Urothelium cell line (cell line): ENCODE measurements around the gene HINT3.
"Not testable (repeated sequence)": the region's sequence is repeated elsewhere in the genome, so short reads cannot be mapped to it uniquely, and the experiment has no call there.

Experiments
- DNase-seq: peaks from one replicate; pipeline ENCODE4 v3.0.0; 2011; ENCODE audit warnings: low spot score, mixed read lengths
- FAIRE-seq: peaks from 2 replicates; lab custom pipeline; 2011; peaks lifted over from hg19 to GRCh38; lab: Jason Lieb, UNC

The HINT3 gene

GRCh38 chr6:125959041-125959440 lies 2.5 kb downstream of the HINT3 start:
- FAIRE-seq (no peak), DNase-seq (no peak)

GRCh38 chr6:125961117-125961516 lies 4.5 kb downstream of the HINT3 start:
- FAIRE-seq = no peak
- no peak for DNase-seq

- DNase-seq (no peak), FAIRE-seq (no peak)
These were observed 6.4 kb downstream of the HINT3 start for GRCh38 chr6:125962900-125963497.

GRCh38 chr6:125963817-125964216 lies 7.2 kb downstream of the HINT3 start:
- no peak for FAIRE-seq
- no peak for DNase-seq

- FAIRE-seq (no peak), DNase-seq (no peak)
These were observed 10.0 kb downstream of the HINT3 start for GRCh38 chr6:125966569-125966968.

GRCh38 chr6:125968493-125968892 lies 11.9 kb downstream of the HINT3 start:
- DNase-seq (no peak), FAIRE-seq (no peak)

- no peak for FAIRE-seq
- DNase-seq = no peak
These were observed 14.2 kb downstream of the HINT3 start for GRCh38 chr6:125970760-125971159.

- DNase-seq, FAIRE-seq: not testable (repeated sequence)
These were observed 15.9 kb downstream of the HINT3 start for GRCh38 chr6:125972478-125972877.

GRCh38 chr6:125974214-125974866 lies 17.8 kb downstream of the HINT3 start:
- DNase-seq = peak; percentile 24

GRCh38 chr6:125979101-125979500 lies 22.5 kb downstream of the HINT3 start:
- FAIRE-seq (no peak), DNase-seq (no peak)

More at GRCh38 chr6:125974214-125974866, 17.8 kb downstream of the HINT3 start:
- FAIRE-seq = no peak

- FAIRE-seq = no peak
These were observed 25.1 kb downstream of the HINT3 start for GRCh38 chr6:125981571-125982185.

GRCh38 chr6:125983246-125983945 lies 26.8 kb downstream of the HINT3 start:
- DNase-seq = no peak

More at GRCh38 chr6:125981571-125982185, 25.1 kb downstream of the HINT3 start:
- DNase-seq = no peak

GRCh38 chr6:125984311-125984710 lies 27.7 kb downstream of the HINT3 start:
- DNase-seq (no peak), FAIRE-seq (no peak)

More at GRCh38 chr6:125983246-125983945, 26.8 kb downstream of the HINT3 start:
- no peak for FAIRE-seq

GRCh38 chr6:125985522-125985921 lies 29.0 kb downstream of the HINT3 start:
- DNase-seq = no peak
- FAIRE-seq = no peak

GRCh38 chr6:125985979-125986300 lies 29.4 kb downstream of the HINT3 start:
- DNase-seq = no peak
- FAIRE-seq = no peak

GRCh38 chr6:125986301-125987025 lies 29.9 kb downstream of the HINT3 start, which contains the start of gene TRMT11:
TRMT11 (plus strand) TSS chr6:125986540; CDS start chr6:125986551, 11 bp downstream.
- FAIRE-seq = no peak
- DNase-seq = peak; percentile 95

- peak; percentile 16 for DNase-seq
- no peak for FAIRE-seq
These were observed 30.6 kb downstream of the HINT3 start for GRCh38 chr6:125987026-125987617.

GRCh38 chr6:125988280-125988679 lies 31.7 kb downstream of the HINT3 start:
- no peak for DNase-seq
- no peak for FAIRE-seq

GRCh38 chr6:125989631-125990030 lies 33.1 kb downstream of the HINT3 start:
- no peak for DNase-seq
- FAIRE-seq = no peak

GRCh38 chr6:125991653-125992052 lies 35.1 kb downstream of the HINT3 start:
- DNase-seq (no peak), FAIRE-seq (no peak)
